PC-3 (cell line): ENCODE data around the gene R3HDM2. TPM values are rescaled to one million over a fixed set of nuclear protein-coding genes. Genes with fewer than 3 reads are reported as not detected.

Experiments used
- ATAC-seq: fragments of 200-7000 bp; cut with Tn5 transposase; 2 replicates; pipeline ENCODE4 v1.9.1; 2020; ENCODE audit warnings: mild to moderate bottlenecking, moderate library complexity
- BruUV-seq: library from RNA; stranded (reverse); fragments of 400-500 nt; replicated peaks from 2 replicates; lab custom pipeline; 2021; lab: Mats Ljungman, UMichigan
- CTCF ChIA-PET: fragments of 300-600 bp; sonication (Branson Sonifier 250); formaldehyde crosslinking; loops from one replicate; lab custom pipeline; 2022; ENCODE audit warnings: antibody characterized with exemption; lab: Charles Lee
- POLR2A ChIA-PET: fragments of 300-600 bp; sonication (Branson Sonifier 250); formaldehyde crosslinking; loops from one replicate; lab custom pipeline; 2022; ENCODE audit warnings: antibody characterized with exemption; ENCODE audit not compliant: unreplicated experiment; lab: Charles Lee
- DNase-seq: peaks from one replicate; pipeline ENCODE4 v3.0.0-alpha.2; 2015
- H2AFZ ChIP-seq: fragments of 300-600 bp; sonication (generic); 2 replicates; pipeline ENCODE4 v1.6.0; 2016; ENCODE audit warnings: antibody characterized with exemption, low read length
- H3F3A ChIP-seq: fragments of 300-600 bp; sonication (generic); one replicate; pipeline ENCODE4 v1.6.0; 2017; ENCODE audit warnings: antibody characterized with exemption, low read length, control low read depth, mild to moderate bottlenecking; ENCODE audit not compliant: unreplicated experiment
- H3K27ac ChIP-seq: fragments of 300-600 bp; sonication (generic); 2 replicates; pipeline ENCODE4 v1.5.1; 2016; ENCODE audit warnings: mild to moderate bottlenecking, low read length
- H3K27me3 ChIP-seq: fragments of 300-600 bp; sonication (generic); 2 replicates; pipeline ENCODE4 v1.6.1; 2016; ENCODE audit warnings: low read length, mixed read lengths
- H3K36me3 ChIP-seq: fragments of 300-600 bp; sonication (generic); 2 replicates; pipeline ENCODE4 v1.6.1; 2016; ENCODE audit warnings: low read depth, mixed run types, low read length, mixed read lengths
- H3K4me1 ChIP-seq: fragments of 300-600 bp; sonication (generic); 2 replicates; pipeline ENCODE4 v1.5.1; 2016; ENCODE audit warnings: low read length; ENCODE audit not compliant: insufficient read depth
- H3K4me2 ChIP-seq: fragments of 300-600 bp; sonication (generic); 2 replicates; pipeline ENCODE4 v1.6.0; 2016; ENCODE audit warnings: low read length
- H3K4me3 ChIP-seq: fragments of 300-600 bp; sonication (generic); 2 replicates; pipeline ENCODE4 v1.5.1; 2016; ENCODE audit warnings: mild to moderate bottlenecking, low read length, mixed read lengths
- H3K79me2 ChIP-seq: fragments of 300-600 bp; sonication (generic); 2 replicates; pipeline ENCODE4 v1.6.1; 2017; ENCODE audit warnings: low read length, mixed read lengths
- H3K9ac ChIP-seq: fragments of 300-600 bp; sonication (generic); 2 replicates; pipeline ENCODE4 v1.6.0; 2016; ENCODE audit warnings: mild to moderate bottlenecking, low read length
- H3K9me2 ChIP-seq: fragments of 300-600 bp; sonication (generic); replicated peaks from 2 replicates; pipeline ENCODE4 v1.6.1; 2016; ENCODE audit warnings: mixed run types, low read length, mixed read lengths
- H3K9me3 ChIP-seq: fragments of 300-600 bp; sonication (generic); 2 replicates; pipeline ENCODE4 v1.6.1; 2016; ENCODE audit warnings: low read length, mixed read lengths
- H4K20me1 ChIP-seq: fragments of 300-600 bp; sonication (generic); 2 replicates; pipeline ENCODE4 v1.6.1; 2016; ENCODE audit warnings: low read length, mixed read lengths
- EZH2 ChIP-seq: fragments of 300-600 bp; sonication (generic); IDR thresholded peaks from one replicate; pipeline ENCODE4 v1.6.1; 2017; ENCODE audit warnings: antibody characterized with exemption, mild to moderate bottlenecking, low read length; ENCODE audit not compliant: unreplicated experiment
- EZH2phosphoT487 ChIP-seq: fragments of 300-600 bp; sonication (generic); IDR thresholded peaks from 2 replicates; pipeline ENCODE4 v1.6.1; 2018; ENCODE audit warnings: mild to moderate bottlenecking, antibody characterized with exemption, low read length, borderline replicate concordance
- intact Hi-C: fragments of 100-400 bp; cut with micrococcal nuclease; formaldehyde crosslinking; loops from 2 replicates; pipeline ENCODE4 v1.9.0; 2023
- total RNA-seq: library from RNA; depleted of rRNA; stranded (reverse); fragments of >200 nt; gene quantifications from 2 replicates; pipeline ENCODE4 v1.2.3, GENCODE V29; 2014
- TF ChIP-seq, protein P1 (sequence below): fragments of 300-600 bp; sonication (generic); conservative IDR thresholded peaks from 2 replicates; pipeline ENCODE4 v1.5.1; 2017; ENCODE audit warnings: antibody characterized with exemption, low read depth, mild to moderate bottlenecking, low read length

Gene R3HDM2
- total RNA-seq, 1 experiment from 2014 or later = 14.0 TPM

DNA sequence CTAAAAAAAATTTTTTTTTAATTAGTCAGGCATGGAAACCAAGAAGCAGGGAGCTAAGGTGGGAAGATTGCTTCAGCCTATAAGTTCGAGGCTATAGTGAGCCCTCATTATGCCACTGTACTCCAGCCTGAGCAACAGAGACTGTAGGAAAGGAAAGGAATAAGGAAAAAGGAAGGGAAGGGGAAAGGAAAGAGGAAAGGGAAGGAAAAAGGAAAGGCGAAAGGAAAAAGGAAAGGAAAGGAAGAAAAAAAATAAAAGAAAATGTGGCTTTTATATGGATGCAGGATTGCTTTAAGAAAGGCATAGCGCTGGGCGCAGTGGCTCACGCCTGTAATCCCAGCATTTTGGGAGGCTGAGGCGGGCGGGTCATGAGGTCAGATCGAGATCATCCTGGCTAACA, 70.4 kb downstream of the R3HDM2 start:
- Histone ChIP-seq H3K4me2 (no peak overlapping the region), H3K9ac (no peak overlapping the region), H3K4me1 (no peaks in the 10 kb centered on the region), H3K4me3 (no peak overlapping the region), H3K9me3 (no peaks in the 10 kb centered on the region), H3F3A (no peaks in the 10 kb centered on the region), H3K27me3 (no peaks in the 10 kb centered on the region), H2AFZ (no peak overlapping the region), H3K27ac (no peak overlapping the region), H3K36me3 (no peaks in the 10 kb centered on the region), H3K9me2 (no peaks in the 10 kb centered on the region), H3K79me2 (no peaks in the 10 kb centered on the region), H4K20me1 (no peaks in the 10 kb centered on the region)
- DNase-seq (no peak), ATAC-seq (no peak)
- POLR2A ChIA-PET = no interaction called here
- TF ChIP-seq EZH2 (no peak), EZH2phosphoT487 (no peak)
- intact Hi-C loops = loop anchor here (10.0 kb wide), 1 partner anchor 46 kb away; no protein-coding TSS in a partner anchor
- BruUV-seq = no TSS peak
- CTCF ChIA-PET = no interaction called here

DNA sequence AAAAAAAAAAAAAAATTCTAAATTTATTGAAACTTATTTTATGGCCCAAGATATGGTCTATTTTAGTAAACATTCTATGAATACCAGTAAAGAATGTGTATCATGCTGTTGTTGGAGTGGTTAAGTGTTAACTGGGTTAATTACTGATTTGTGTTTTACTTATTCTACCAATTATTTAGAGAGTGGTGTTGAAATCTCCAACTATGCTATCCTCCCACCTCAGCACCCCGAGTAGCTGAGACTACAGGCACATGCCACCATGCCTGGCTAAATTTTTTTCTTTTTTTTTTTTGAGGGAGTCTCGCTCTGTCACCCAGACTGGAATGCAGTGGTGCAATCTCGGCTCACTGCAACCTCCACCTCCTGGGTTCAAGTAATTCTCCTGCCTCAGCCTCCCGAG, 72.2 kb downstream of the R3HDM2 start:
- Histone ChIP-seq H3K79me2 (no peaks in the 10 kb centered on the region), H3K9me2 (no peaks in the 10 kb centered on the region), H2AFZ (no peak overlapping the region), H3K9ac (no peak overlapping the region), H3F3A (no peaks in the 10 kb centered on the region), H3K36me3 (no peaks in the 10 kb centered on the region), H3K4me2 (no peak overlapping the region), H3K27ac (no peak overlapping the region), H4K20me1 (no peaks in the 10 kb centered on the region), H3K27me3 (no peaks in the 10 kb centered on the region), H3K4me1 (no peaks in the 10 kb centered on the region), H3K4me3 (no peak overlapping the region), H3K9me3 (no peaks in the 10 kb centered on the region)
- ChIA-PET CTCF (no interaction called here), POLR2A (no interaction called here)
- no TSS peak for BruUV-seq
- TF ChIP-seq EZH2 (no peak), EZH2phosphoT487 (no peak)
- TF ChIP-seq, protein P1, sequence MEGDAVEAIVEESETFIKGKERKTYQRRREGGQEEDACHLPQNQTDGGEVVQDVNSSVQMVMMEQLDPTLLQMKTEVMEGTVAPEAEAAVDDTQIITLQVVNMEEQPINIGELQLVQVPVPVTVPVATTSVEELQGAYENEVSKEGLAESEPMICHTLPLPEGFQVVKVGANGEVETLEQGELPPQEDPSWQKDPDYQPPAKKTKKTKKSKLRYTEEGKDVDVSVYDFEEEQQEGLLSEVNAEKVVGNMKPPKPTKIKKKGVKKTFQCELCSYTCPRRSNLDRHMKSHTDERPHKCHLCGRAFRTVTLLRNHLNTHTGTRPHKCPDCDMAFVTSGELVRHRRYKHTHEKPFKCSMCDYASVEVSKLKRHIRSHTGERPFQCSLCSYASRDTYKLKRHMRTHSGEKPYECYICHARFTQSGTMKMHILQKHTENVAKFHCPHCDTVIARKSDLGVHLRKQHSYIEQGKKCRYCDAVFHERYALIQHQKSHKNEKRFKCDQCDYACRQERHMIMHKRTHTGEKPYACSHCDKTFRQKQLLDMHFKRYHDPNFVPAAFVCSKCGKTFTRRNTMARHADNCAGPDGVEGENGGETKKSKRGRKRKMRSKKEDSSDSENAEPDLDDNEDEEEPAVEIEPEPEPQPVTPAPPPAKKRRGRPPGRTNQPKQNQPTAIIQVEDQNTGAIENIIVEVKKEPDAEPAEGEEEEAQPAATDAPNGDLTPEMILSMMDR = no peak
- DNase-seq = no peak
- intact Hi-C loops = no loop called here
- no peak for ATAC-seq

DNA sequence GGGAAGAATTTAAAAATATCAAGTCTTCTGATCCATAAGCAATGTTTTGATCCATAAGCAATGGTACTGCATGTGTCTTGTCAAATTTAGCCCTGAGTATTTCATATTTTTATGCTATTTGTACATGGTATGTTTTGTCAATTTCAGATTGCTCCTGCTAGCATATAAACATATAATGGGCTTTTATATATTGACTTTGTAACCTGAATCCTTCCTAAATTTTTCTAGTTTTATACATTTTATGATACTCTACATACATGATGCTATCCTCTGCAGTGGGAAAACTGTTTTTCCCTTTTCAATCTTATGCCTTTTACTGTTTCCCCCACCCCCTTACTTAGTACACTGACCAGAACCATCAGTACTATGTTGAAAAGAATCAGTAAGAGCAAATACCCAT, 75.1 kb downstream of the R3HDM2 start:
- intact Hi-C loops = no loop called here
- Histone ChIP-seq H3K4me1 (no peaks in the 10 kb centered on the region), H3K4me3 (no peak overlapping the region), H3K27ac (no peak overlapping the region), H3K36me3 (no peaks in the 10 kb centered on the region), H3K79me2 (no peaks in the 10 kb centered on the region), H3K9me3 (no peaks in the 10 kb centered on the region), H3K27me3 (no peaks in the 10 kb centered on the region), H2AFZ (no peak overlapping the region), H3F3A (no peaks in the 10 kb centered on the region), H3K9ac (no peak overlapping the region), H3K9me2 (no peaks in the 10 kb centered on the region), H3K4me2 (no peak overlapping the region), H4K20me1 (no peaks in the 10 kb centered on the region)
- ATAC-seq (peak; percentile 71), DNase-seq (no peak)
- POLR2A ChIA-PET = no interaction called here
- TF ChIP-seq EZH2phosphoT487 = no peak
- no peak for TF ChIP-seq EZH2
- TF ChIP-seq, protein P1 = no peak
- no TSS peak for BruUV-seq
- CTCF ChIA-PET = no interaction called here
